GM12801 (cell line): ENCODE results near the gene WDFY2.

ENCODE experiments used
- TF ChIP-seq, protein P1 (sequence below): IDR thresholded peaks from one replicate; pipeline ENCODE4 v1.5.1; 2011; ENCODE audit warnings: control low read depth; ENCODE audit not compliant: insufficient read length; ENCODE audit errors: extremely low read depth

Gene WDFY2

DNA sequence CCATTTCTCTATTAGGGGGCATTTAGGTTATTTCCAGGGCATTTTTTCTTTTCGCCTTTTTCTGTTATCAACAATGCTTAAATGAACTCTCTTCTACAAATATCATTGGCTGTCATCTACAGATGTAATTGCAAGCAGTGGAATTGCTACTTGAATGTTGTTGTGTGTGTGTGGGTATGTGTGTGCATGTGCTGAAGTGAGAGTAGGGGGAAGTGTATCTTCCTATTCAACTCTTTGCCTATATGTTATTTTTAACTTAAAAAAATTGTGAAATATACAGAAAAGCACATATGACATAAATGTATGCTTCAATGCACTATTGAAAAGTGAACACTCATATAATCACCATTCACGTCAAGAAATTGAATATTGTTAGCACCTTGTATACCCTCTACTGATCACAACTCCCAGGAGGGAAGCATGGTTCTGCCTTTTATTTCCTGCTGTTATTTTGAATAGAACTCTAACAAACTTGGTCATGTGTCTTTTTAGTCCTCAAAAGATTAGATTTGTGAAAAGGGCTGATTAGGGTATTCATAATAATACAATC lies 24.7 kb downstream of the WDFY2 start:
- TF ChIP-seq, protein P1, sequence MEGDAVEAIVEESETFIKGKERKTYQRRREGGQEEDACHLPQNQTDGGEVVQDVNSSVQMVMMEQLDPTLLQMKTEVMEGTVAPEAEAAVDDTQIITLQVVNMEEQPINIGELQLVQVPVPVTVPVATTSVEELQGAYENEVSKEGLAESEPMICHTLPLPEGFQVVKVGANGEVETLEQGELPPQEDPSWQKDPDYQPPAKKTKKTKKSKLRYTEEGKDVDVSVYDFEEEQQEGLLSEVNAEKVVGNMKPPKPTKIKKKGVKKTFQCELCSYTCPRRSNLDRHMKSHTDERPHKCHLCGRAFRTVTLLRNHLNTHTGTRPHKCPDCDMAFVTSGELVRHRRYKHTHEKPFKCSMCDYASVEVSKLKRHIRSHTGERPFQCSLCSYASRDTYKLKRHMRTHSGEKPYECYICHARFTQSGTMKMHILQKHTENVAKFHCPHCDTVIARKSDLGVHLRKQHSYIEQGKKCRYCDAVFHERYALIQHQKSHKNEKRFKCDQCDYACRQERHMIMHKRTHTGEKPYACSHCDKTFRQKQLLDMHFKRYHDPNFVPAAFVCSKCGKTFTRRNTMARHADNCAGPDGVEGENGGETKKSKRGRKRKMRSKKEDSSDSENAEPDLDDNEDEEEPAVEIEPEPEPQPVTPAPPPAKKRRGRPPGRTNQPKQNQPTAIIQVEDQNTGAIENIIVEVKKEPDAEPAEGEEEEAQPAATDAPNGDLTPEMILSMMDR: no peak

DNA sequence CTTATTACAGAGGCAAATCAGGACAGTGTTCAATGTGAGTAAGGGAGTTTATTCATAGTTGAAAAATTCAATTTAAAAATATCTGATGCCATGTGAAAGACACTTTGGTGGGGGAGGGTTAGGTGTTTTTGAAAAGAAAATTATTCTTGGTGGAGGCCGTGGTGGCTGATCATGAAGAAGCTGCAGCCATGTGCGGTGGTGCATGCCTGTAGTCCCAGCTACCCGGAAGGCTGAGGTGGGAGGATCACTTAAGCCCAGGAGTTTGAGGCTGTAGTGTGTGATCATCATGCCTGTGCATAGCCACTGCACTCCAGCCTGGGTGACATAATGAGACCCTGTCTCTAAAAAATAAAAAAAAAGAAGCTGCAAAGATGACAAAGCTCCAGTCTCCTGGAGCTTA lies 28.6 kb downstream of the WDFY2 start:
- TF ChIP-seq, protein P1: no peak

DNA sequence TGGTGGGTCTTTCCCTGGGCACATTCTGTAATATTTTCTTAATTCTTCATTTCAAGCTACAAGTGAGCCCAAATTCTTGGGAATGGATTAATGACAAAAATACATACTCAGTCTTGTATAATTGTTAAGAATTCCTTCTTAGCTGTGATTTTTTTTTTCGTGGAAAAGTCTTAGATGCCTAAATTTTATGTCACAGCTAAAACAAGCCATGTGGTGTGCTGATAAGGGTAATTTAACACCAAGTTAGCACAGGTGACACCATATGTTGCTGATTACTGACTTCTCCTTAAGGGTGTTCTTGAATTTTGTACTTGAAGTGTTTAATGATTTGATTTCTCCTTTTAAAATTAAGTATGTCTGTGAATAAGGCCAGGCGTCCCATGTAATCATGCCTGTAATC lies 29.3 kb downstream of the WDFY2 start:
- TF ChIP-seq, protein P1: no peak

DNA sequence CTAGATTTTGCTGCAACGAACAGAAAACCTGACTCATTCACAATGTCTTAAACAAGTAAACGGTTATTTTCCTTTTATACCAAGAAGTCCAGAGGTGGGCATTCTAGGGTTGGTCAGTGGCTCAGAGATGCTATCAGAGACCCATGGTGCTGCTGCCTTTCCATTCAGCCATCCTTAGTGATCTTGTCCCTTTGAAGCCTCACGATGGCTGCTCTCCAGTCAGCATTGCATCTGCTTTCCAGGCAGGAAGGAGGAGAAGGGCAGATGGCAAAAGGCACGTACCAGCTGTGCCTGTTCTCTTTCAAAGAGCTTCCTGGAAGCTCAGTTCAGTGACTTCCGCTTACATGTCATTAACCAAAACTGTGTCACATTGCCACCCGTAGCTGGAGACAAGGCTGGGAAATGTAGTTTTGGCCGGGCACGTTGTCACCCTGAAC lies 30.1 kb downstream of the WDFY2 start:
- TF ChIP-seq, protein P1: no peak

- TF ChIP-seq, protein P1: no peak
Observed at GRCh38 chr13:51618626-51619025, 34.4 kb downstream of the WDFY2 start.

GRCh38 chr13:51619614-51620013 lies 35.4 kb downstream of the WDFY2 start:
- TF ChIP-seq, protein P1: no peak

DNA sequence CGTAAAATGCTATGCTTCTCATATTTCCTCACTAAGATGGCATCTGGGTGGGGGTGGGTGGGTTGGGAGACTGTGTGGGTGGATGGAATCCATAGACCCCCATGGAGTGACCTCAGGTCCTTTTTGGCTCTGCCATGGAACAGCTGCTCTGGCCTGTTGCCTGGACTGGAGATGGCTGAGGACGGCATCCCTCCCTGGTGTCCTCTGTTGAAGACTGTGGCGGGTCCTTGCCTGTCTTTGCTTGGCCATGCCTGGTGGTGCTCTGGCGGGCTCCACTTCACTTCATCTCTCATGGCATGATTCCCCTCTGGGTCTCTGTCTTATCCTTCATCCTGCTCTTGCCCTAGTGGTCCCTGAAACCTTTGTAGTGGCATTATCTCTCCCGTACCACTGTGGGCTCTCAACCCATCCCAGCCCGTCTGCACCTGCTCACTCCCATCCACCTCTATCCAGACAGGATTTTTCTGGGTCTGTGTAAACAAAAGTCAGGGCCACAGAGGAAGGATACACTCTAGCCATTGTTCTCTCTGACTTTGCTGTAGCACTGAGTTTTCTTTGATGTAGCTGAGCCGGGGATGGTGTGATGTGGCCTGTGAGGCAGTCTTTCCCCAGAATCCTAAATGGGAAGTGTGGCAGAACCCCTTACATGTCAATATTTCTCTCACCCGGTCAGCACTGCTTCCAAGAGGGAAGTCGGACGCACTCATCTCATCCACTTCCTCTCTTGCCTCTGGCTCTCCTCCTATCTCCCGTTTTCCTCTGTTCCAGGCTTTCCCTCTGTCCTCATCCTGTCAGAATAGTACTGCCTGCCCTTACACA lies 36.1 kb downstream of the WDFY2 start:
- TF ChIP-seq, protein P1: no peak
